HG03159 (cell line): Measurements from ENCODE around the gene C1QTNF6.

Experiments
- ATAC-seq: cut with Tn5 transposase; IDR thresholded peaks from one replicate; pipeline ENCODE4 v1.9.1; 2021; ENCODE audit warnings: mild to moderate bottlenecking, moderate library complexity; ENCODE audit not compliant: unreplicated experiment

C1QTNF6 gene

DNA sequence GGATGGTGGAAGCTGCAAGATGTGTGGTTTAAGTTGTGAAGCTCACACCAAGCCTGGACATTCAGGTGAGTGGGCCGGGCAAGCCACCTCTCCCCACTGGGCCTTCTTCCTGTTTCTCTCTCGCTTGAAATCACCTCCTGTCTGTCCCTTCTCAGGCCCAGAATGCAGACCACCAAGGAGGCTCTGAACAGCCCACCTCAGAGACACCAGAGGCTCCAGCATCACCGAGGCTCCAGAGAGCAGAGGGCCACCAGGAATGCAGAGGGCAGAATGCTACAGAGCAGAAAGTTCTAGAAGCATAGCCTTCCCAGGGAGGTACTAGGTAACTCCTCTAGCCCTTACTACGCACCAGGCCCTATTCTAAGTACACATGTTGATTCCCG is 23.6 kb downstream of the C1QTNF6 start:
- ATAC-seq = no peak

DNA sequence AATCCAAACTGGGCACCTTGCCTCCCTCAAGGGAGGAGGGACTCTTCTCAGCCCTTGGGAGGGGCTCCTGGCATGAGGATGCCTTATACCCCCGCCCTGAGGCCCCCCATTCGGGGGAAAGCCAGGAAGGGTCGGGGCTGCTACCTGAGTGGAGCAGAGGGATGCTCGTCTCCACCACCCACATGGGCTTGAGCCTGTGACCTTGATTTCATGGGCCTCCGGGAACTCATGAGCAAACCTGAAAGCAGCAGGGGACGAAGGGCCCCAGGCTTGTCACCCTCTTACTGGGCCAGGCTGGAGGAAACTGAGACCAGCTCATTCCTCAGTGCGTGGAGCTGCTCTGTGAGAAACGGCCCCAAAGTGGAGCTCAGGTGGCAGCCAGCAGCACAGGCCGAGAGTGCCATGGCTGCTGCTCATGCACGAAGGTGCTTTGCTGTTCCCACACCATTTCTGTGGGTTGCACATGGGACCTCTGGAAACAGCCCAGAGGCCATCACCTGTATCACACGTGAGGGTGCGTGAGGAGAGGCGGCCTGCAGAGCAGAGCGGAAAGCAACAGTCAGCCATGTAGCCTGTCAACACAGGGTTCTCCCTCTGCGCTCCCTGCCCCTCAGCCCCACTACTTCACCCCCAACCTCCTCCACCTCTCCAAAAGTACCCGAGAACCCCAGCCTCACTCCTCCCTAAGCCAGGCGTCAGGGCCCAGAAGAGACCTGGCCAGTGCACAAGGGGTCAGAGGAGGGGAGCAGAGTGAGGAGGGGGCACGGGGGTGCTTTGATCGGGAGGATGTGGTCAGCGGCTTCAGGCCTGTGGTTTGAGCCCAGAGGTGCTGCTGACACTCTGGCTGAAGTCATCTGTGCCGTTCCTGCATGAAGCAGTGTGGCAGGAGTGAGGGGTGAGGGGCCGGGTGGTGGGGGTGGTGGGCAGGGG is 24.2 kb downstream of the C1QTNF6 start:
- peak; percentile 36 for ATAC-seq

DNA sequence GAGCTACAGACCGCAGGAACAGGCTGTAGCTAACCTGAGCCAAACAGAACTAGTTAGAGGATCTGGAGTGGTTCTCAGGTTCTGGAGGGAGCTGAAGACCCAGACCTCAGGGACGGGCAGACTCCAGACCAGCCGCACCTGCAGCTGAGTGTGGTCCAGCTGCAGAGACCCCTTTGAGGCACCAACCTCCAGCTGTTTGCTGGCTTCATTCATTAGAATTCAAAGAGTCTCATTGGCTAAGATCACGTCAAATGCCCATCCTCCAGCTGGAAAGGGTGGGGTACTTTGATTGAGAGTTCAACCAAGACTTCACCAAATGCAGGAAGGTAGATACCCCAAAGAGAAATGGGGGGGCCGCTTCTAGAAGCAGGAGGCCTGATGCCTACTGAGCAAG is 25.0 kb downstream of the C1QTNF6 start:
- no peak for ATAC-seq

DNA sequence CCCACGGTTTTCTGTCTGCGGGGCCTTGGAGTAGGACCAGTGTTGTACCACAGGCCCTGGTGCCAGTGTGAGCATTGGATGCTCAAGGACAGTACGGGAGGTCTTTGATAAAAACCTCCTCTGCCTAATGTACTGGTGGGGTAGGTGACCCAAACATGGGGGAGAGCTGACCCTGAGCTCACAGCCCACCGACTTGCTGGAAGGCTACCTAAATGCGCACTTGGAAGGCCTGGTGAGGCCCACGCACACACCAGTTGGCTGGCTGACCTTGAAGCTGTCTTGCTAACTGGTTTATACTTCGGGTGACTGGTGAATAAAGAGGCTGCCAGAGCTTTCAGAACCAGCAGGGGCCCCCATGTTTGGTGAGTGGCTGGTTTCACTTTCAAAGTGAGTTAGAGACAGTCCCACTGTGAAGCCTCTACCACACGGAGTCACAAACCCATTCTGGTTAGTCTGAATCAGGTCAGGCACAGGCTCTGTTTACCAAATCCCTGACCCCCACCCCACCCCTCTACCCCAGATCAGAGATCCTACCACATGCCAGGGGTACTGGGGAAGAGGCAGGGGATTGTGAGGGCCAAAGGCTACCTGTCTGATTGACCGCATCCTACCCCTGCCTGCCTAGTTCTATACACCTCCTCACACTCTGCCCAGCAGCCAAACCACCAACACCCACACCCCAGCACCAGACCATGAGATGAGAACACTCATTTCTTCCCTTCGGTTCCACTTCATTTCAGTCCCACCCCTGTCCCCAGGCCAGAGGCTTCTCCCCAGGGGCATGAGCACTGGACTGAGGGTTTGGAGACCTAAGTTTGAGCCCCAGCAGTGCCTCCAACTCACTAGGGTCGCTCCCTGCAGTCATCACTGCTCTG is 25.6 kb downstream of the C1QTNF6 start:
- peak; percentile 48 for ATAC-seq

DNA sequence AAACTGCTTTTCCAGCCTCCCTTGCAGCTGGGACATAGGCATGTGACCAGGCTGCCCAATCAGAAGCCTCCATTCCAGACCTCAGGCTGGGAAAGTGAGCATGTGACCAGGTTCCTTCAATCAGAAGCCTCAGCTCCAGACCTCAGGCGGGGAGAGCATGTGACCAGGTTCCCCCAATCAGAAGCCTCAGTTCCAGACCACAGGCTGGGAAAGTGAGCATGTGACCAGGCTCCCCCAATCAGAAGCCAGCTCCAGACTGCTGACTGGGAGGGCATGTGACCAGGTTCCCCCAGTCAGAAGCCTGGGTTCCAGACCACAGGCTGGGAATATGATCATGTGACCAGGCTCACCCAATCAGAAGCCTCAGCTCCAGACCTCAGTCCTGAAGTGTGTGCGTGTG is 26.6 kb downstream of the C1QTNF6 start:
- no peak for ATAC-seq

DNA sequence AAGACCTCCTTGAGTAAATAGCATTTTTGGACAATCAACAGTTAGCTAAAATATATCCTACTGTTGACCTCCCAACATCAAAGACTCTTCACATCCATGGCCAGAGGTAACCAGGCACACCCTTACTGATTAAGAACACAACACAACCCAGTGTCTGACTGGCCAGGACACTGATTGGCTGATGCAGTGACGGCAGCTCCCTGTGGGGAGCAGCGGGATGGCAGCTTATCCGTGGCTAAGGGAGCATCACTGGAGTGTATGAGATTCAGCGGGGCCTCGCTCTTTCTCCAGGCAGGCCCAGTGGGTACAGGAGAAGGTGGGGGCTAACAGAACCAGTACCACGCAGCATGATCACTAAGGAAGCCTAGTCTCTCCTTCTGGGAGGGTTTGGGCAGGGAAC is 28.0 kb downstream of the C1QTNF6 start:
- no peak for ATAC-seq

DNA sequence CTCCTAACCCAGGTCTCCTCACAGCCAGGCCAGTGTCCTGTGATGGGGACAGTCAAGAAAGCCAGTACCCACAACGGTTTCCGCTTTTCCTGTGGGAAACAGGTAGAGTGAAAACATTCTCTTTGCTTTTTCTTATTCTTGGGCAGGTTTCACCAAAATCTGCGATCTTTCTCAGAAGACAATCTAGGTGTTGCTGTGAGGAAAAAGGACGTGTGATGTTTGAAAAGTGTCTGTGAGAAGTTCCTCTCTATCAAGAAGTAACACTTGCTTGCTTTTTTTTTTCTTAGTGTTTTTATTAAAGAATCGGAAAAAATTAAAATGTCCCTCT is 29.1 kb downstream of the C1QTNF6 start:
- ATAC-seq = no peak

DNA sequence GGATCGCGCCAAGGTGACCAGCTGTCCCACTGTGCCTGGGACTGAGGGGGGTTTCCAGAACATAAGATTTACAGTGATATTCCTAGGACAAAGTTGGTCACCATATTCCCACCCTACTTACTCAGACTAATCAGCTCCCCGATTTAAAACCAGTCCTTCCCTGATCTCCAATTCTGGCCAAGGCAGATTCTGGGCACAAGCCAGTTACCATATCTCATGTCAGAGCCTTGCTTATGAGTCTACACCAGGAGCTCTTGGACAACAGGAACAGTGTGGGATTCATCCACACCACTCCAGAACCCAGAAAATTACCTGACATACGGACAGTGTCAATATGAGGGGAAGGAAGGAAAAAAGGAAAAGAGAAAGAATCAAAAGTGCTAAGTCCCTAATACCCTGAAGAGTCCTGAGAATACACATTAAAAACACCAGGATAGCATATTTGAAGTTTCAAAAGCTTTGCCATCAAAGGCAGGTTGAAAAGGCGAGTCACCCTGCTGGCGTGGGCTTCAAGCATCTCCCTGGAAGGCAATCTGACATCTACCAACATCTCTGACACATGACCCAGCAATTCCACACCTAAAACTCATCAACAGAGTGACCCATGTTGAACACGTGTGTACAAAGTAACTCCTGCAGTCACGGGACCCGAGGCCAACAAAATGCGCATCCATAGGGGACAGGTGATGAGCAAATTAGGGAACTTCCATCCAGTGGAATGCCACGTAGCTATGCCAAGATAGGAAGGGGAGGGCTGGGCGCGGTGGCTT is 30.3 kb downstream of the C1QTNF6 start:
- no peak for ATAC-seq

DNA sequence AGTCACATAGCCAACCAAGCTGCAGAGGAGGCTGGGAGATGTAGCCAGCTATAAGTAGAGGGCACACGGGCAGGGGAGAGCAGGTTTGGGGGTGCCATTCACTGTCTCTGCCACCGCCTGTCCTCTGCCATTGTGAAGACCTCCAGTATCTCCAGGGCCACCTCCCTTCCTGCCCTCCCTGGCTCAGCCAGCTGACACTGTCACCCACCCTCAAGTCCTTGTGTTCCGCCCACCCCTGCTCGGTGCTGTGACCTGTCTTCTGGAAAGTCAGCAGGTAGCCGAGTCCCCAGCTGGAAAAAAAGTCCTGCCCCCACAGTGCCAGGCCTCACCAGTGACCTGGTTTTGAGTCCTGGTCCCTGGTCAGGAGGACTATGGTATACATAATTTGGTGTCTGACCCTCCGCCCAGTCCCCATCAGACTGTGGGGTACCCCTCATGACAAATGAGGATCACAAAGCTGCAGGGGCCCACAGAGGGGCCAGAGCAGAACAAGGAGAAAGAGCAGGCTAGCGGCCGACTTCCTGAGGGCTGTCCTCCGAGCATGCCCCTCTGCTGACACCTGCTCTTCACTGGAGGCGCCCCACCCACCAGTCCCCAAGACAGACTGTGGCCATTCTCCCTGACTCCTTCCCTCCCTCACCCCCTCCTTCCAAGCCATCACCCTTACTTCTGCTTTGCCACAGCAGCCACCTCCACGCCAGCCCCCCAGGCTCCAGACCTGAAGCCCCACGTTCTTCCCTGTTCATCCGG is 31.2 kb downstream of the C1QTNF6 start:
- no peak for ATAC-seq

DNA sequence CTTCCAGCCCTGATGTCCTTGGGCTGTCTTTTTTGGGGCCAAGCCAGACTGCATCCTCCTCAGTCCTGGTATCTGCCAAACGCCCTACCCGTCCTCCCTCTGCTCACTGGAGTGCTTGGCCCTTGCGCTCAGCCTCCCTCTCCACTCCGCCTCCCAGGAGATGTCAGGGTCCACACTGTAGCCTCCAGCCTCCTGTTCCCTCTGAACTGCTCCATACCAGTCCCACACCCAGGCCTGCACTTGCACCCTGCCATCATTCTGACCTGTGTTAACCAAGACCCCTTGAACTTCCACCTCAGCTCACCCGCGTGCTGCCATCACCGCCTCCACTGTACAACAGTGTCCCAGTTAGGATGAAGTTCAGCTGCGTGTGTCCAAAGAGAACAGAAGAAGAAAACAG is 32.1 kb downstream of the C1QTNF6 start:
- ATAC-seq = no peak

DNA sequence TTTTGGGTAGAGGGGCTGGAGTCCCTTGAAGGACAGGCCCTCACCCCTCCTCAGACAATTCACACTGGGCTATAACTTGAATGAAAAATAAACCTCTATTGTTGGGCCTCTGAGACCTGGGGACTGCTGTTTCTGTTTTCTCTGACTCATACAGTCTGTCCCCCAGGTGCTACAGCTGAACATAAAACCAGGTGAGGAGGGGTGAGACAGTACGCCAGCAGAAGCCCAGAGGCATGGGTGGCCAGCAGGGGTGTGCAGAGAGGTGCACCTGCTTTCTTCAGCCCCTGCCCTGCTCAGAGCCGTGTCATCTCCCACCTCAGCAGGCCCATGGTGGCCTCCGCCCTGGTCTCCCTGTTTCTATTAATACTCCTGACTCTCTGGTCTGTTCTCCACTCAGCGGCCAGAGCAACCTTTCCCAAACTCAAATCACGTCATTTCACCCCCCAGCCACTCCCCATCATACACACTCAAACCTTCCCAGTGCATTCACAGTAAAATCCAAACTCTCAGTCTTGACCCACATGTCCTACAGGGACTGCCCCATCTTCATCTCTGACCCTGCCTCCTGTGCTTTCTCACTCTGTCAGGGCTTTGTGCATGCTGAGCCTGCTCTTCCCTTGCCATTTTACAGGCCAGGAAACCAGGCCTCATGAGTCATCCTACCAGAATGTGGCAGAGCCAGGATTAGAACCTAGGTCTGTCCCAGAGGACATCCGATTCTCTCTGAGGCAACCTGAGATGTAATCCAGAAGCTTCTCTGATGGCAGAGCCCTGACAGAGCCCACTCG is 32.9 kb downstream of the C1QTNF6 start:
- no peak for ATAC-seq

DNA sequence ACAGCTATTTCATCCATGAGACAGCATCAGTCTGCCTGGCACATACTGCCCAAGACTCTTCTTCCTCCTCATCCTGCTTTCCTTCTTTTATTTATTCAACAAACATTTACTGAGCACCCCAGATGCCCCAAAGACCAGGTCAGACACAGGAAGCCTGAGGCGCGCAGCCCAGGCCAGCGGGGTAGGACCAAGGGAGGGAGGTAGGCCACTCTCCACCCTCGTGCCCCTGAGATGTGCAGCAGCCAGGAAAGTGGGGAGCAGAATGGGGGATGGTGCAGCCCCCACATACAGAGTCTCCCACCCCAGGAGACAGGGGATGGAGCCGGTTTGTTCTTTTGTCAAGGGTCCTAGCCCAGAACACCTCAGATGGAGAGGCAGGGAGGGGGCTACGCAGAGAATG is 34.1 kb downstream of the C1QTNF6 start:
- ATAC-seq = no peak

DNA sequence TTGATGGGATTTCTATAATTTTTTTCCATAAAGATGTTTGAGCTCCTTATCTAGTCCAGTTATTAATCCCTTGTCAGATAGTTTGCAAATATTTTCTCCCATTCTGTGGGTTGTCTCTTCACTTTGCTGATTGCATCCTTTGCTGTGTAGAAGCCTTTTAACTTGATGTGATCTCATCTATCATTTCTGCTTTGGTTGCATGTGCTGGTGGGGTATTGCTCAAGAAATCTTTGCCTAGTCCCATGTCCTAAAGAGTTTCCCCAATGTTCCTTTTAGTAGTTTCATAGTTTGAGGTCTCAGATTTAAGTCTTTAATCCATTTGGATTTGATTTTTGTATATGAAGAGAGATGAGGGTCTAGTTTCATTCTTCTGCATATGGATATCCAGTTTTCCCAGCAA is 36.6 kb downstream of the C1QTNF6 start:
- ATAC-seq = no peak

DNA sequence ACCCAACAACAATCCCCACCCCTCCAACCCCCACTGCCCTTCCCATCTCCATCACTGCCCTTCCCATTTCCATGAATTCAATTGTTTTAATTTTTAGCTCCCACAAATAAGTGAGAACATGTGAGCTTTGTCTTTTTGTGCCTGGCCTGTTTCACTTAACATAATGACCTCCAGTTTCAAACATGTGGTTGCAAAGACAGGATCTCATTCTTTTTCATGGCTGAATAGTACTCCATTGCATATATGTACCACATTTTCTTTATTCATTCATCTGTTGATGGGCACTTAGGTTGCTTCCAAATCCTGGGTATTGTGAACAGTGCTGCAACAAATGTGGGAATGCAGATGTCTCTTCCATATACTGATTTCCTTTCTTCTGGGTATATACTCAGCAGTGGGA is 37.3 kb downstream of the C1QTNF6 start:
- ATAC-seq = no peak

DNA sequence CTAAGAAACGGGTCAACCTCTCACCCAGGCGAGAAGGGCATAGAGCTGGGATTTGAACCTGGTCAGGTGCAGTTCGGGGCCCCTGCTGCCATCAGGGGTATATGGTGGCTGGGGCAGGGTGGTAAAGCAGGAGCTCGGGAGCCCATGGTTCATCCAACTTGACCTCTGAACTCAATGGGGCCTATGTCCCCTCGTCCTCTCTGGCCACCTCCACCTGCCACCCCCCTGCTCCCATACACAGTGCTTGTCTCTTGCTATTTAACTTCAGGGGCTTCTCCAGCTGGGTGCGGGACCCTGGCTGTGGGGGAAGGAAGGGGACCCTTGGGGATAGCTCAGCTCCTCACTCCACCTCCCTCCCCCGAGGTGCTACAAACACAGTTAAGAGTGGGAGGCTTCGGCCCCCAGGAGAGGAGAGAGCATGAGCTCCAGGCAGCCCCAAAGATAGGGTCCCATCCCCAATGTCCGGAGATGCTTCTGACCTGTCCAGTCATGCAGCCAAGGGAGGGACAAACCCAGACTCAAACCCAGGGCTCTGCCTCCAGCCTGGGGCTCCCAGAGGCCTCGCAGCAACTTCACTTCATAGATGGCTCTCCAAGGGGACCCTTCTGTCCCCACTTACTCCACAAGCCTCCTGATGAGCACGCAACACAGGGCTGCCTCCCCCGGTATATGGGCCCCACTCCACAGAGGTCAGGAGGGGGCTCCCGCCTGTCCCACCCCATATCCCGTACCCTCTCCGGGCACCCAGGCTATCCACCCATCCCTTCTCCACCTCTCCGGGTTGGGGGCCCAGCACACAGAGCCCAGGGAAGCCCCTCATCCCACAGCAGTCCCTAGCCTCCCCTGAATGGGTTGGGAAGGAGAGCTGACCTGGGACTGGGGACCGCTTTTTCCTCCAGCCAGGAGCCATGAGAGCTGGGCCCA is 39.0 kb downstream of the C1QTNF6 start:
- no peak for ATAC-seq

DNA sequence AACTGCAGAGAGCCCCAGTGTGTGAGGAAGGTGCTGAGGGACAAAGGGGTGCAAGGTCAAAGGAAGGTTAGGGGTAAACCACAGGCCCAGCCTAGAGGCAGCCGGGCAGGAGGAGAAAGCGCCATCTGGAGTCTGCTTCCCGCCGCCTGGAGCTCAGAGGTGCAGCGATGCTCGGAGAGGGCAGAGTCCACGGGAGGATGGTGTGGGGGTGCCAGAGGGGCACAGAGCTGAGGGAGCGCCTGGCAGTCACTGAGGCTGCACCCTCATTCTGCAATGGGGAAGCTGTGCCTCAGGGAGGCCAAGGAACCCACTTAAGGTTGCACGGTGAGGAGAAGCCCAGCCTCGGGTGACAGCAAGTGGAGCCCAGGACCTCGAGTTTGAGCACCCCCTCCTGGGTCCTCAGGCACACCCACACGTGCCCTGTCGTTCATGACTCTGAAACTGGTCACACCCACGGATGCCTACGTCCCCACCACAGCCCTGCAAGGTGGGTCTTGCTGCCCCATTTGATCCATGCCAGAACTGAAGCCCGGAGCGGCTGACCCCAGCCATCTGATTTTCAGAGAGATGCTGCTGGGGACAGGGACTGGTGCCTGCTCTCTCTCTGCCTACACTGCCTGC is 39.9 kb downstream of the C1QTNF6 start:
- no peak for ATAC-seq

DNA sequence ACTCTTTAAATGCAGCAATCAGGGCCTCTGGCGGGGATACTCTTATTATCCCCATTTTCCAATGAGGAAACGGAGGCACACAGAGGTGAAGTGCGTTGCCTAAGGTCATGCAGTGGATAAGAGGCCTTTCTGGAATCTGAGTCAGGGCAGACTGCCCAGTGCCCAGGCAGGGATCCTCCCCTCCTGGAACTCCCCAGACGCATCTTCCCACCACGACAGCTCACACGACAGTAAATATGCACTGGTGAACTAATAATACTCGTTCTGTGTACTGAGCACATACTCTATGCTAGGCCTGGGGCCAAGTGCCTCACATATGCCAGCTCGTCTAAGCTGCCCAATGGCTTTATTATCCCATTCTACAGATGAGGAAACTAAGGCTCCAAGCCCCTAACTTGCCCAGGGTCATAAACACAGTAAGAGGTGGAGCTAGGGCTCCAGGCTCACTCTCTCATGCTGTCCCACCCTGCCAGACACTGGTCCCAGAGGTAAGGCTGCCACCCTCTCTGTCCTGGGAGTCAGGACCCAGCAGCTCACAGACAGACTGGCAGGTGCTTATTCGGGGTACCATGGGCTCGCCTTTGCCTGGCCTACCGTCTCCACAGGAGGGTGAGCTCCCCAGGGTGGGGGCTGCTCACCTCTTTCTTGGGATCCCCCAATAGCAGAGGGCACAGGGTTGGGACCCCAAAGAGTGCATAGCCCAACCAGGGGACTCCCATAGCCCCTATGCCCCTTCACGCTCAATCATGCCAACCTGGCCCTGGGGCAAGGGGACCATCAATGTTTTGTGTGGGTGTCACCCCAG is 40.7 kb downstream of the C1QTNF6 start:
- no peak for ATAC-seq
